Cortex of kidney (tissue), 1 donor: ENCODE data around the gene CRYBB2.
"Not testable (repeated sequence)": the region's sequence is repeated elsewhere in the genome, so short reads cannot be mapped to it uniquely, and the experiment has no call there.

ENCODE experiments used
- DNase-seq: peaks from one replicate; lab custom pipeline; 2025; lab: John Stamatoyannopoulos, UW

Gene CRYBB2

DNA sequence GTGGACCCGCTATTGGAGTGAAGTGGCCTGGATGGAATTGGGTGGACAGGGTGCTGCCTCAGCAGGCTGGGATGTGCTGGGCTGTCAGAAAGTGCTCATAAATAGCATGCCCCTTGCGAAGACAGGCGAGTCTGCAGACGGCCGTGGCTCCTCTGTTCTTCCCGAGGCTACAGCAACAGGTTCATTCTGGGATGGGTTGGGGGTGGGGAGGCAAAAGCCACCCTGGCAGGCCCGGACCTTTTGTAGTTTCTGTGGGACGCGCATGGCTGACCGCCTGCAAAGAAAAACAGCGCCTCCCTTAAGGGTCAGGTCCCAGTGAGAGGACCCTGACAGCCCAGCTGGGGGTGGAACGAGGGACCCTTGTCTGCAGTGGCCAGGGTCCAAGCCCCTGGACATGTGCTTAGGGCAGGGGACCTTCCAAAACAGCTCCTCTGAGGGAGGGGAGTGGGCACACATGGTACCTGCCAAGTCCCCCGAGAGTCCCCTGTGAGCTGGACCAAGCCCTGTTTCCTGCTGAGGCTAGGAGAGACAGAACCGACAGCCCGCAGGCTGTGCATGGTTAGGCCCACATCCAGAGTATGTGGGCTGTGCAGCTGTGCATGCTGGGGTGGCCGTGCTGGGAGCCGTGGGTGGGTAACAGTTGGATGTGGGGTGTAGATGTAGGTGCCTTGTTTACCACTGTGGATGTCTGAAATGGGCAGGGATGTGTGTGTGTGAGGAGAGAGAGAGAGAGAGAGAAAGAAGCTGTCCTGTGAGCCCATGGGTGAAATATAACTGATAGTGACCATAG is 19.5 kb upstream of the CRYBB2 start, which contains the start of gene CRYBB3:
Gene CRYBB3, plus strand, starts transcription at position 128 of the 790 bp plus-strand sequence. CDS start 1,539 bp downstream, outside the sequence.
- no peak for DNase-seq

DNA sequence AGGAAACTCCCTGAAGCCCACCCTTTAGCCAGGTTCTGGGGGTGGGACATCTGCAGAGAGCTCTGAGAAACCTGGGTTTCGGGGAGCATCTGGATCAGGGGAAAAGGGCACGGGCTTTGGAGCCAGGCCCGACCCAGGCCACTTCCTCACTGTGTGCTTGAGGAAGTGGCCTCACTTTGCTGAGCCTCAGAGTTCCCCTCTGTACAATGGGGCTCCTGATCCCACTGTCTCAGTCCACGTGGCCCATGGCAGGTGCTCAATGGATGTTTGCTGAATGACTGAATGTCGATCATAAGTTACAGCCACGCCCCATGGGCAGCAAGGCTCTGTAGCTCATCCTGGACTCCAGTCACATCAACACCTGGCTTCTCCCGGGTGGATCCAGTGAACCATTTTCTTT is 18.5 kb upstream of the CRYBB2 start:
- no peak for DNase-seq

DNA sequence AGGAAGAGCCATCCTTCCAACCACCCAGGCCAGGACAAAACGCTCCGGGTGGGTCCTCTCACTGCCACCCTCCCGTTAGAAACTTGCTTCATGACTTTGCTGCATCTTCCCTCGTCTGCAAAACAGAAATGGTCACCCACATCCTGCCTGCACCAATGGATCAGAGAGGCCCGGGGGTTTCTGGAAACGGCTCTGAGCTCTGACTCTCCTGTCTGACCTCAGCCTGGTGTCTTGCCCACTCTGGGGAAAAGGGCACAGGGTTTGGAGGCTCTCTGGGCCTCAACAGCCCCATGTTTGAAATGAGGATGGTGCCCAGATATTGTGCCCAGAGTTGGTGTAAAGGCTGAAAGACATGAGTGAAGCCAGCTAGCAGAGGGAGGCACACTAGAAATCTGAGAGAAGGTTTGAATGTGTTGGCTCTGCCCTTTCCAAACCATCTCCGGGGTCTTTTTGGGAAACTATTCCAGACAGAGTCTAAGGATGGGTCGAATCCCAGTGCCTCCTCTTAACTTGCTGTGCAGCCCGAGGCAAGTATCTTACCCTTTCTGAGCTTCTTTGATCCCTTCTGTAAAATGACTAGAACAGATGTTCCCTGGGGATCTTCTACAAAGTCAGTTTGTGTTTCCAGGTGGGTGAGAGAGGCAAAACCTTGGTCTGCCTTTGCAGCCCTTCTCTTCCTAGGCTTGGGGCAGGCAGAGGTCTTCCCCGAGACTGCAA is 17.7 kb upstream of the CRYBB2 start:
- no peak for DNase-seq

DNA sequence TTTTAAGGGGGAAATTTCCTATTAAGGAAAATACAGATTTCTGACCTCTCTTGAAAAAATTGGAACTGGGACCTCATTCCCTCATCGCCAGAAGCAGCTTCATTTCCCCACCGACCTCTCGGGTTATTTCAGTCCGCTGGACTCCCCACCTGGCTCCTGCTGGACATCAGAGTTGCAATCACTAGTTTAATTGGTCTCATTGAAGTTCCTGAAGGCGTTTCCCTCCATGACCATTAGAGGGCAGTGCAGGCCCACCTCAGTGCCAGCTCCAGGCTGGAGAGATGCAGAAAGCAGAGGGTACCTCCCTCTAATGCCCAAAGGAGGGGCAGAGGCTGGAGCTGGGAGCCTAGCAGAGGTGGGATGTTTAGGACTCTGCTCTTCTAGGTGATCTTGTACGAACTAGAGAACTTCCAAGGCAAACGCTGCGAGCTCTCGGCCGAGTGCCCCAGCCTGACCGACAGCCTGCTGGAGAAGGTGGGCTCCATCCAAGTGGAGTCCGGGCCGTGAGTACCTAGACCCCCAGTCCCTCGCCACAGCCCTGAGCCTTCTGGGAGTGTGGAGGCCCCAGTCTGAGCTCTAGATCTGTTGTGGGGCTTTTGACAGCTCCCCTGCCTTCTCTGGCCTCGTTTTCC is 17.0 kb upstream of the CRYBB2 start:
- DNase-seq = no peak

DNA sequence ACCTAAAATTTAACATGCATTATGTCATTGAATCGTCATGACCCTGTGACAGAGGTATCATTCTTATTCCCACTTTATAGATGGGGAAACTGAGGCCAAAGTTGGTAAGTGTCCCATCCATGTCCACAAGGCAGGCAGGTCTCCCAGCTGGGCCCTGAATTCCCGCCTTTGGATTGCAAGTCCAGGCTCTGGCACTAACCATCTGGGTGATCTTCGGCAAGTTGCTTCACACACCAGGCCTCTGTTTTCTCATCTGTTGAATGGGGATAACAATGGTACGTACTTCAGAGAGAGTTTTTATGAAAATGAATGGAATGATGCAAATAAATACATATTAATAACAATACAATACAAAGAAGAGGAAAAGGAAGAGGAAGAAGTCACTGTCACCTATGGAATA is 16.4 kb upstream of the CRYBB2 start:
- DNase-seq = no peak

DNA sequence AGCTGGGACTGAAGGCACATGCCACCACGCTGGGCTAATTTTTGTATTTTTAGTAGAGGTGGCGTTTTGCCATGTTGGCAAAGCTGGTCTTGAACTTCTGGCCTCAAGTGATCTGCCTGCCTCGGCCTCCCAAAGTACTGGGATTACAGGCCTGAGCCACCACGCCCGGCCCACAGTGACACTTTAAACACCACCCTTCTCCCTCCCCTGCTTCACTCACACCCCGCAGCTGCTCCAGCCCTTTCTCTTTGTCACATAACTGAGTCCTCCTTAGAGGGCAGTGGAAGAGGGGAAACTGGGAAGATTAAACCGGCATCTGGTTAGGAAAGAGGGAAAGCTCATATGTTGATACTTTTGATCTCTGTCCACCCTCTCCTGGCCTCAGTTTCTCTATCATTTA is 14.9 kb upstream of the CRYBB2 start:
- not testable (repeated sequence) for DNase-seq

DNA sequence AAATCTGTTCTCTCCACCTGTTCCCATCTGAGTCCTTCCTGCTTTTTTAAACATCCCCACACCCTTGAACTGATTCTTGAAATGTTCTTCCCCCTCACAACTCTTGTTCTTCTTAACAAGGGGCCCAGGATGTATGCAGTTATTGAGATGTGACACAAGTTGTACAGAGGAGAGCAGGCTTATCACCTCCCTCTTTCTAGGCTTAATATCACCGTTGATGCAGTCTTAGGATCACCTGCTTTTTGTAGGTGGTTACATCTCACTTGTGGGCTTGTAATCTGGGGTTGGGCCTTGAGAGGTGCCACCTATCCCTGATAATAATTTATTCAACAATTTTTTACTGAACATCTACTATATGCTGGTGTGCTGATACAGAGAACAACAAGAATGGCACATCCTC is 13.6 kb upstream of the CRYBB2 start:
- DNase-seq = no peak

DNA sequence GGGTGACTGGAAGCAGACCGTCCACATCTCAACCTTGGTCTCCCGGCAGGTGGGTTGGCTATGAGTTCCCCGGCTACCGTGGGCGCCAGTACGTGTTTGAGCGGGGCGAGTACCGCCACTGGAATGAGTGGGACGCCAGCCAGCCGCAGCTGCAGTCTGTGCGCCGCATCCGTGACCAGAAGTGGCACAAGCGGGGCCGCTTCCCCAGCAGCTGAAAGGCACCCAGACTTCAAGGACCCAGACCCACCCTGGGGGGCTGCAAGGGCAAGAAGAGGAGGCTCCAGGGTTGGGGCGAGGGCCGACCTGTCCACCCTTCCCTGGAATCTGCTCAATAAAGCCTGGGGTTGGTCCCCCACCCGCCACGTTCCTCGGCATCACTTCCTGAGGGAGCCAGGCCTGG is 12.4 kb upstream of the CRYBB2 start:
- DNase-seq = no peak

DNA sequence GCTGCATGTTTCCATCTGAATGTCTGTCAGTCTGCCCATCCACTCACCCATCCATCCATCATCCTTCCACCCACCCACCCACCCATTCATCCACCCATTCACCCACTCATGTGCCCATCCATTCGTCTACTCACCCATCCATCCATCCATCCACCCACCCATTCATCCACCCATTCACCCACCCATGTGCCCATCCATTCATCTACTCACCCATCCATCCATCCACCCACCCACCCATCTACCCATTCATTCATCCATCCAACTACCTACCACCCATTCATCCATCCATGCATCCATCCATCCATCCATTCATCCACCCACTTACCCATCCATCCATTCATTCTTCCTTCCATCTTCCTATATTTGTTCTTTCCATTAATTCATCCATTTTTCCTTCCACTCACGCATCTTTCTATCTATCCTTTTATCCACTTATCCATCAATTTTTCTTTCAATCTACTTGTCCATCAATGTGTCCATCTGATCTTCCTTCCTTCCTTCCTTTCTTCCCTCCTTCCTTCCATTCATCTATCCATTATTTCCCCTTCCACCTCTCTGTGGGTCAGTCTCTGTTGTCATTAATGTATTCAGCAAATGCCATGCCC is 11.8 kb upstream of the CRYBB2 start:
- no peak for DNase-seq

DNA sequence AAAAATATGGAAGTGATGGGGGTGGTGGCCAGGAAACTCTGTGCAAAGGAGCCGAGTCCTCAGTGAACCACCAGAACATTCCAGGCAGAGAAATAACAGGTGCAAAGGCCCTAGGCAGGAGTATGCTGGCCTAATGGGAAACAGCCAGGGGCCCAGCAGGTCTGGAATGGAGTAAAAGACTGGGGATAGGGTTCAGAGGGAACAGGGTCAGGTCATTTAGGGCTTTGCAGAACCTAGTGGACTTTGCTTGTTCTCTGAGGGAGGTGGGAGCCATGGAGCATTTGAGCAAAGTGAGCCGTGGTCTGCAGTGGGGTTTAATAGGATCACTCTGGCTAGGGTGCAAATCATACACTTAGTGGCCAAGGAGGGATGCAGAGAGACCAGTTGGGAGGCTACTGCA is 11.1 kb upstream of the CRYBB2 start:
- DNase-seq = no peak

DNA sequence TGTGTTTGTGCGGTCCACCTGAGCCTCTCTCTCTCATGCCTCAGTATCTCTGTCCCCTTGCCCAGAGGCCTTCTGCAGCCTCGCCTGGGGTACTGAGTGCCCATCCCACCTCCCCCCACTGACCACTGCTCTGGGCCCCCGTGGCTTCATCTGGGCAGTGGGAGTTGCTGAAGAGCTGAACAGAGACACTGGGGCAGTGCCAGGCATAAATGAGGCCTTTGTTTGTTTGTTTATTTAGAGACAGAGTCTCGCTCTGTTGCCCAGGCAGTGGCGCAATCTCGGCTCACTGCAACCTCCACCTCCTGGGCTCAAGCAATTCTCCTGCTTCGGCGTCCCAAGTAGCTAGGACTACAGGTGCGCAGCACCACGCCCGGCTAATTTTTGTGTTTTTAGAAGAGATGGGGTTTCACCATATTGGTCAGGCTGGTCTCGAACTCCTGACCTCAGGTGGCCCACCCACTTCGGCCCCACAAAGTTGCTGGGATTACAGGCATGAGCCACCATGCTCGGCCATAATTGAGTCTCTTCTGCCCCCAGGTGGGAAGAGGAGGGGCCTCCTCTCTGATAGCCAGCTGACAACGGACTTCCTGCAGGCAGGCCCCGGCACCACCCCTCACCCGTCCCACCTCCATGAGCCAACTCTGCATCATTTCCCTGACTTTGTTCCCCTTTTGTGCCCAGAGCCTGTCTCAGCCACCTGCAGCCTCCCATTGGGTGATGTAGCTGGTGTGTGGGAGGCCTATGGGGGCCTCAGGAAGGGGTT is 10.5 kb upstream of the CRYBB2 start:
- DNase-seq = no peak

DNA sequence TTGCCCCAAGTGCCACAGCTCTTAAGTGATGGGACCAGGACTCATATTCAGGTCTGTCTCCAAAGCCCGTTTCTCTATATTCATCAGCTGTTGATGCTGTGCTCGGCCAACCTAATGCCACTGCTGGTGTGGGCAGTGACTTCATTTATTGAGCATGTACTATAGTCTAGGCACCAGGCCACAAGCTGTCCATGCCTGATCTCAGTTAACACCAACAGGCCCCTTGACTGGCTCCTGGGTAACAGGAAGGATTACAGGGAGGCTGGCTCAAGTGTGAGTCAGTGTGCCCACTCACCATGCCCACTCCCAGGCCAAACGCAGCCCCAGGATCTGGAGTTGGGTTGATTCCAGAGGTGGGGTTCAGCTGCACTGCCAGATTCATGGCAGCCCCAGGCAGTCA is 8.6 kb upstream of the CRYBB2 start:
- DNase-seq = no peak

DNA sequence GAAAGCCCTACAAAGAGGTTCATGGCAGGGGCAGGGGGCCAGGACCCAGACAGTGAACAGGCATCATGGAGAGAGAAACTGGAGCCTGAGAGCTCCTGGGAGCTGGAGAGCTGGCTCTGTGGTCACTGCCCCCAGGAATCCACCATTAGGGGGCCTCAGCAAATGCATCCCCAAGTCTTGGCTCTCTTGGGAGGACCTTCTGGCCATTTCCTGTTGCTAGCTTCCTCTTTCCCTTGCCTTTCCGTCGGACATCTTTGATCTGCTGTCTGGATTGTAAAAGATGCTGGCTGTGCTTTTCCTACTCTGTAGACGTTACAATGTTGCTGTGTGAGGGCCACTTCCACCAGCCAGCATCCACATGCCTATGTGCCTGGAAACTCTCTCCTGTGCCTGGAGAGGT is 7.1 kb upstream of the CRYBB2 start:
- no peak for DNase-seq

DNA sequence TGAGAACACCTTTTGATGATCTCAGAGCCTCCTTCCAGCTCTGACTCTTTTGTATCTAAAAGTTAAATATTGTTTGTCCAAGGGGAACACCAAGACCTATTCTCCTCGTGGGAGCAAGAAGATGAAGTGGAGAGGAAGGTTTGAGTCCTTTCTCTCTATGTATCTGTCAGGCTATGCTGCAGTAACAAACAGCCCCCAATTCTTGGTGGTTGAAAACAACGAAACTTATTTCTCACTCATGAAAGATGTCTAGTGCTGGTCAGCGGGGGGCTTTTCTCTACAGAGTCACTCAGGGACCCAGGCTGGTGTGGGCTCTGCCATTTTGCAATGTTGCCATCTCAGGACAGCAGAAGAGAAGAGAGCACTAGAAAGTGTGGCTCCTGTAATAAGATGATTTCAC is 6.2 kb upstream of the CRYBB2 start:
- DNase-seq = no peak

DNA sequence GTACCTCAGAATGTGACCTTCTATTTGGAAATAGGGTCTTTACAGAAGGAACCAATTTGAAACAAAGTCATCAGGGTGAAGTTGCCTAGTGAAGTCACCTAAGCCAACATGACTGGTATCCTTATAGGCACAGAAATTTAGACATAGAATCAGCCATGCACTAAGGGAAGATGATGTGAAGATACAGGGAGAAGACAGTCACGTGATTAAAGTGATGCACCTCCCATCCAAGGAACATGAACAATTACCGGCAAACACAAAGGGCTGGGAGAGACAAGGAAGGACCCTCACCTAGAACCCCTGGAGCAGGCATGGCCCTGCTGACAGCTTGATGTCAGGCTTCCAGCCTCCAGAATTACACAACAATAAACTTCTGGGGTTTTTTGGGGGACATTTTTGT is 3.2 kb upstream of the CRYBB2 start:
- DNase-seq = no peak

DNA sequence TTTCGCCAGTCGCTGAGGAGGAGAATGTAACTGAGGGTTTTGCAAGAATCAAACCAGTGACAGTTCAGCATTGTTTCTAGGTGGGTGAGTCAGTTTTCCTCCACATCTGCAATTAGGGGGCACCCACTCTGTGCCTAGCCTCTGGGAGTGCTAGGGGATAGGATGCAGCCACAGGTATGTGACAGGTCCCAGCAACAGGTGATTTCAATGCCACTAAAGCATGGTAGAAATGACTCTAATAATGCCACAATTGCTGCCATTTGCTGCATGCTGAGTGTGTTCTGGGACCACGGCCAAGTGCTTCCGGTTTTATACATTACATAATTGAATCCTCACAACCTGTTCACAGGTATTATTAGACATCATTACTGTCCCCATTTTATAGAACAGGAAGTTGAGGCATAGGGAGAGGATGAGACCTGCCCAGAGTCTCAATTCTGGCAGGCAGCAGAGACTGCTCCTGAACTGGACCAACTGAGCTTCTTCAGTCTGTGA is 556 bp downstream of the CRYBB2 start:
- DNase-seq = no peak

DNA sequence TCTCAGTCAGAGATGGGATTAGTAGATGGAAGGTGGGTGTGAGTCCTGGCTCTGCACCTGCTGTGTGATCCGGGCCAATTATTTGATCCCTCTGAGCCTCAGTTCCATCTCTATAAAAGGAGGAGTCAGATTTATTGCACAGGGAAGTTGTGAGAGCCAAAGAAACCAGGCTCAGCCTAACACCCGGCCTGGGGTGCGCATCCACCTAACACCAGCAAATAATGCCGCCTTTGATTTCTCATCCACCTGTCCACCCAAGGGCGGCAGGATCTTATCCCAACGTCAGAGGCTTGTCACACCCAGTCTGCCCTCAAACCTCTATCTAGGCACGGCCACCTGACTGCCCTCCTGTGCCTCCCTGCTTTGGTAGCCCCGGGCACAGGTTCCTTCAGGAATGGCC is 2.4 kb downstream of the CRYBB2 start:
- no peak for DNase-seq

DNA sequence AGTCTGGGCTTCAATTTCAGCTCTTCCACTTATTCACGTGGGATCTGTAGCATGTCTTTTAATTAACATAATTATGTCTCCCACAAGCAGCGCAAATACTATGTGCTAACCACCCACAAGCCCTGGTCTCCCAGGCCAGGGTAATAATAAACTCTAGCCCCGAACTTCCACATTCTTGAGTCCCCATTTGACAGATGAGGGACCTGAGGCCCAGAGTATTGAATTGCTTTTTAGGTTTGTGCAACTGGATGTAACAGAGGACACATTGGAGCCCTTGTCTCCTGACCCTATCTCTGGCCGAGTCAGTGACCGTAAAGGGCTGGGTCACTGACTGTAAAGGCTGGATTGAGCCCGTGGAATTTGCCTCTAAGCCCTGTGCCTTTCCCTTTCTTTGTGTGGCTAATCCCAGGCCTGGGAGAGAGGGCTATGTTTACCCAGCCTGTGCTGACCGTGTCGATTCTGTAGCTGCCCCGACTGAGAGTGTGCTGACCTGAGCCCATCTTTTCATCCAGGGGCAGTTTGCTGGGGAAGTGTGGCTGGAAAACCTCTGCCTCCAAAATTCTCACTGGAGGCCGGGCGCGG is 3.9 kb downstream of the CRYBB2 start:
- no peak for DNase-seq

DNA sequence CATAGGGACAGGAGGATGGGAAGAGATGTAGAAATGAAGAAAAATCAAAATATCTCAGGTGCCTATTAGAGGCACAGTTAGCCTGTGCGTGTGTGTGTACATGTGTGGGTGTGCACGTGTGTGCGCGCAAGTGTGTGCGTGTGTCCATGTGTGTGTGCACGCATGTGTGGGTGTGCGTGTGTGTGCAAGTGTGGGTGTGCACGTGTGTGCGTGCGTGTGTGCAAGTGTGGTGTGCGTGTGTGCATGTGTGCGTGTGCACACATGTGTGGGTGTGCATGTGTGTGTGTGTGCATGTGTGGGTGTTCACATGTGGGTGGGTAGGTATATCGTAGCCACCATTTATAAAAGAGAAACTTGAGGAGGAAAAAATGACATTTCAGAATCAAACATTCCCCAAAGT is 9.4 kb downstream of the CRYBB2 start:
- DNase-seq = no peak

DNA sequence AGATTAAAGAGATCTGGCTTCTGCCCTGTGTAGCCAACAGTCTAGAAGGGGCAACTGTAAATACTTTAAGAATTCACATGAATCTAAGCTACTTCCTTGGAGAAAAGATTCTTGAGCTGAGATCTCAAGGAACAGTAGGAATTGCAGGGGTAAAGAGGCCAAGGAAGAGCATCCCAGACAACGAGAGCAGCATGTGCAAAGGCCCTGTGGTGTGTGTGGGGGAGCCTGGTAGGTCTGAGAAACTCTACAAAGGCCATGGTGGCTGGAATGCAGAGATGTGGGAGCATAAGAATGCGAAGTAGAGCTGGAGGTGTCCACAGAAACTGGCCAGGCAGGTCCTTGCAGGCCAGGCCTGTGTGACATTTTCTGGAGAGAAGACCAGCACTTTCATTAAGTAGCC is 11.3 kb downstream of the CRYBB2 start:
- not testable (repeated sequence) for DNase-seq

DNA sequence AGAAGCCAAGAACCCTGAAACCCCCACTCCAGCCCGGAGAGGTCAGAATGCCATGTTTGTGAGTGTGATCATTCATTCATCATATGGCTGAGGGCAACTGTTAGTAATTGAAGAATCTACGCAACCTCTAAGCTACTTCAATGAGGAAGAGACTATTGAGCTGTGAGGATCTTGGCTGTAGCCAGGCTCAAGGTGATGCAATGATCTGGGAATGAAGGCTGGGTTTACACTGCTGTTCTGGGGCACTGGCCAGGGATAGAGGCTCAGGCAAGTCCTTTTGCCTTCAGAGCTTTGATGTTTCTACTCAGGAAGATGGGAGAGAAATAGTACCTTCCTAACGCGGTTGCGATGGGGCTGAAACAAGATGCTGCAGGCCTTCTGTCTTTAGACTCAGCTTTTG is 12.9 kb downstream of the CRYBB2 start:
- DNase-seq = no peak
